ENCODE results near the gene CNTLN.

The CNTLN gene

DNA sequence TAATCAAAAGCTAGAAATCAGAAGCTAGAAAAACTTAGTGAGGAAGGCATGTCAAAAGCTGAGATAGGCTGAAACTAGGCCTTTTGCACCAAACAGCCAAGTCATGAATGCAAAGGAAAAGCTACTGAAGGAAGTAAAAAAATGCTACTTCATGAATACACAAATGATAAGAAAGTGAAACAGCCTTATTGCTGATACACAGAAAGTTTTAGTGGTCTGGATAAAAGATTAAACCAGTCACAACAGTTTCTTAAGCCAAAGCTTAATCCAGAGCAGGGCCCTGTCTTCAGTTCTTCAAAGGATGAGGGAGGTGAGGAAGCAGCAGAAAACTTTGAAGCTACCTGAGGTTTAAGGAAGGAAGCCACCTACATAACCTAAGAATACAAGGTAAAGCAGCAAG lies 341.6 kb downstream of the CNTLN start:
- no peak for TF ChIP-seq EZH2phosphoT487 (conservative IDR thresholded peaks at IDR 0.05; ENCODE audit: low read length)
- TF ChIP-seq, protein P1, sequence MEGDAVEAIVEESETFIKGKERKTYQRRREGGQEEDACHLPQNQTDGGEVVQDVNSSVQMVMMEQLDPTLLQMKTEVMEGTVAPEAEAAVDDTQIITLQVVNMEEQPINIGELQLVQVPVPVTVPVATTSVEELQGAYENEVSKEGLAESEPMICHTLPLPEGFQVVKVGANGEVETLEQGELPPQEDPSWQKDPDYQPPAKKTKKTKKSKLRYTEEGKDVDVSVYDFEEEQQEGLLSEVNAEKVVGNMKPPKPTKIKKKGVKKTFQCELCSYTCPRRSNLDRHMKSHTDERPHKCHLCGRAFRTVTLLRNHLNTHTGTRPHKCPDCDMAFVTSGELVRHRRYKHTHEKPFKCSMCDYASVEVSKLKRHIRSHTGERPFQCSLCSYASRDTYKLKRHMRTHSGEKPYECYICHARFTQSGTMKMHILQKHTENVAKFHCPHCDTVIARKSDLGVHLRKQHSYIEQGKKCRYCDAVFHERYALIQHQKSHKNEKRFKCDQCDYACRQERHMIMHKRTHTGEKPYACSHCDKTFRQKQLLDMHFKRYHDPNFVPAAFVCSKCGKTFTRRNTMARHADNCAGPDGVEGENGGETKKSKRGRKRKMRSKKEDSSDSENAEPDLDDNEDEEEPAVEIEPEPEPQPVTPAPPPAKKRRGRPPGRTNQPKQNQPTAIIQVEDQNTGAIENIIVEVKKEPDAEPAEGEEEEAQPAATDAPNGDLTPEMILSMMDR (IDR thresholded peaks at IDR 0.05; ENCODE audit: insufficient read depth, low read length, poor library complexity, severe bottlenecking), result no peak
- Histone ChIP-seq H3K27ac (ENCODE audit: low read depth, low read length) (no peak overlapping the region), H3F3A (ENCODE audit: insufficient read depth) (no peaks in the 10 kb centered on the region), H3K4me2 (ENCODE audit: low read depth, low read length, poor library complexity, severe bottlenecking) (no peak overlapping the region), H3K79me2 (ENCODE audit: insufficient read depth, low read length) (no peaks in the 10 kb centered on the region), H3K36me3 (ENCODE audit: low read length) (no peaks in the 10 kb centered on the region), H3K27me3 (ENCODE audit: low read length) (no peaks in the 10 kb centered on the region), H3K9me2 (replicated peaks; ENCODE audit: insufficient read depth, low read length) (no peaks in the 10 kb centered on the region), H3K4me3 (ENCODE audit: insufficient read depth, low read length, poor library complexity, severe bottlenecking) (no peak overlapping the region), H3K9ac (ENCODE audit: low read length) (no peak overlapping the region), H3K9me3 (ENCODE audit: insufficient read depth, low read length) (no peaks in the 10 kb centered on the region), H2AFZ (ENCODE audit: low read depth, low read length, severe bottlenecking) (no peak overlapping the region), H4K20me1 (ENCODE audit: low read depth, low read length) (no peaks in the 10 kb centered on the region)

DNA sequence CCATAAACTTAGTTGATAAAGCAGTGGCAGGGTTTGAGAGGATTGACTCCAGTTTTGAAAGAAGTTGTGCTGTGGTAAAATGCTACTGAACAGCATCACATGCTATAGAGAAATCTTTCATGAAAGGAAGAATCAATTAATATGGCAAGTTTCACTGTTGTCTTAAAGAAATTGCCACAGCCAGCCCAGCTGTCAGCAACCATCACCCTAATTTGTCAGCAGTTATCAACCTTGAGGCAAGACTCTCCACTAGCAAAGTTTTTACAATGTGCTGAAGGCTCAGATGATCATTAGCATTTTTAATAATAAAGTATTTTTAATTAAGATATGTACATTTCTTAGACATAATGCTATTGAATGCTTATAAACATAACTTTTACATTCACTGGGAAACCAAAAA lies 343.0 kb downstream of the CNTLN start:
- H3K4me3 ChIP-seq (ENCODE audit: insufficient read depth, low read length, poor library complexity, severe bottlenecking), result no peak overlapping the region
- H3K27me3 ChIP-seq (ENCODE audit: low read length), result no peaks in the 10 kb centered on the region
- no peak overlapping the region for H3K4me2 ChIP-seq (ENCODE audit: low read depth, low read length, poor library complexity, severe bottlenecking)
- no peak overlapping the region for H3K27ac ChIP-seq (ENCODE audit: low read depth, low read length)
- H3K36me3 ChIP-seq (ENCODE audit: low read length), result no peaks in the 10 kb centered on the region
- H4K20me1 ChIP-seq (ENCODE audit: low read depth, low read length), result no peaks in the 10 kb centered on the region
- H3K9me2 ChIP-seq (replicated peaks; ENCODE audit: insufficient read depth, low read length), result no peaks in the 10 kb centered on the region
- H3K9me3 ChIP-seq (ENCODE audit: insufficient read depth, low read length), result no peaks in the 10 kb centered on the region
- TF ChIP-seq, protein P1 (IDR thresholded peaks at IDR 0.05; ENCODE audit: insufficient read depth, low read length, poor library complexity, severe bottlenecking), result no peak
- TF ChIP-seq EZH2phosphoT487 (conservative IDR thresholded peaks at IDR 0.05; ENCODE audit: low read length), result no peak
- H3K9ac ChIP-seq (ENCODE audit: low read length), result no peak overlapping the region
- H3K79me2 ChIP-seq (ENCODE audit: insufficient read depth, low read length), result no peaks in the 10 kb centered on the region
- no peak overlapping the region for H2AFZ ChIP-seq (ENCODE audit: low read depth, low read length, severe bottlenecking)
- H3F3A ChIP-seq (ENCODE audit: insufficient read depth), result no peaks in the 10 kb centered on the region

DNA sequence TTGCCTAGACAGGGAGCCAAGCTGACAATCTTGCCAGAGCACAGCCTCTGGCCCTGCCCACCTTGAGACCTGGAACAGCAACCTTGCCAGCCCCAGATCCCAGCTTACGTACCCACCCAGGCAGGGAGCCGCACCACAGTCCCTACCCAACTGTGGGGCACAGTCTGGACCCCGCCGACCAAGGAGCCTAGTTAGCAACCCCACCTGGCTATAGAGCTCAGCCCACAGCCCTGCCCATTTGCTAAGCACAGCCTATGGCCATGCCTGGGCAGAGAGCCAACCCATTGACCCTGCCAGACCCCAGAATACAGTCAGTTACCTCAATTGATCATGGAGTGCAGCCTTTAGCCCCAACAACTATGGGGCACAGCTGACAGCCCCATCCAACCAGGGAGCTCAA lies 346.1 kb downstream of the CNTLN start:
- H3K4me3 ChIP-seq (ENCODE audit: insufficient read depth, low read length, poor library complexity, severe bottlenecking), result no peak overlapping the region
- H4K20me1 ChIP-seq (ENCODE audit: low read depth, low read length), result no peaks in the 10 kb centered on the region
- H3K79me2 ChIP-seq (ENCODE audit: insufficient read depth, low read length), result no peaks in the 10 kb centered on the region

More for the DNA sequence above, 346.1 kb downstream of the CNTLN start:
- no peaks in the 10 kb centered on the region for H3K27me3 ChIP-seq (ENCODE audit: low read length)
- no peaks in the 10 kb centered on the region for H3K36me3 ChIP-seq (ENCODE audit: low read length)
- no peaks in the 10 kb centered on the region for H3F3A ChIP-seq (ENCODE audit: insufficient read depth)
- H3K9ac ChIP-seq (ENCODE audit: low read length), result no peak overlapping the region
- no peaks in the 10 kb centered on the region for H3K9me2 ChIP-seq (replicated peaks; ENCODE audit: insufficient read depth, low read length)
- no peak overlapping the region for H2AFZ ChIP-seq (ENCODE audit: low read depth, low read length, severe bottlenecking)
- TF ChIP-seq, protein P1 (IDR thresholded peaks at IDR 0.05; ENCODE audit: insufficient read depth, low read length, poor library complexity, severe bottlenecking), result no peak
- TF ChIP-seq EZH2phosphoT487 (conservative IDR thresholded peaks at IDR 0.05; ENCODE audit: low read length), result no peak
- no peak overlapping the region for H3K4me2 ChIP-seq (ENCODE audit: low read depth, low read length, poor library complexity, severe bottlenecking)
- H3K9me3 ChIP-seq (ENCODE audit: insufficient read depth, low read length), result no peaks in the 10 kb centered on the region
- no peak overlapping the region for H3K27ac ChIP-seq (ENCODE audit: low read depth, low read length)
